Esophagus muscularis mucosa (tissue), 4 donors: ENCODE data around the gene NID2. TPM values are rescaled to one million over a fixed set of nuclear protein-coding genes. Genes with fewer than 3 reads are reported as not detected.

ENCODE experiments used
- DNase-seq: peaks from one replicate; pipeline ENCODE4 v3.0.0-alpha.2; 2017; ENCODE audit errors: extremely low spot score
- H3K27ac ChIP-seq, 4 donors: fragments of 200-600 bp; sonication (generic); replicated peaks in 1 of 4; 1 replicate in 3 of 4; 2 replicates in 1 of 4; pipeline ENCODE4 v1.5.1; 2016 to 2019; ENCODE audit warnings: mild to moderate bottlenecking in 1 of 4
- H3K27me3 ChIP-seq, 4 donors: fragments of 200-600 bp; sonication (generic); one replicate each; pipeline versions ENCODE4 v1.5.1 to v1.6.0; 2016 to 2019
- H3K36me3 ChIP-seq, 4 donors: fragments of 200-600 bp; sonication (generic); one replicate each; pipeline ENCODE4 v1.5.1; 2016 to 2019
- H3K4me1 ChIP-seq, 4 donors: fragments of 200-600 bp; sonication (generic); one replicate each; pipeline ENCODE4 v1.5.1; 2016 to 2019
- H3K4me3 ChIP-seq, 4 donors: fragments of 200-600 bp; sonication (generic); 1 replicate in 2 of 4; 2 replicates in 2 of 4; pipeline ENCODE4 v1.5.1; 2016 to 2019; ENCODE audit warnings: mild to moderate bottlenecking in 4 of 4, moderate library complexity in 1 of 4
- H3K9me3 ChIP-seq, 4 donors: fragments of 200-600 bp; sonication (generic); 1 replicate in 3 of 4; 2 replicates in 1 of 4; pipeline ENCODE4 v1.5.1; 2016 to 2019
- CTCF ChIP-seq, 3 experiments: fragments of 200-600 bp in 2 of 3; fragments of 450-650 bp in 1 of 3; sonication (generic) in 2 of 3; IDR thresholded peaks; one replicate each; pipeline ENCODE4 v1.5.1; 2017 to 2019; ENCODE audit warnings: antibody characterized with exemption in 3 of 3, mild to moderate bottlenecking in 2 of 3, moderate library complexity in 1 of 3
- EP300 ChIP-seq: sonication (generic); formaldehyde crosslinking; IDR thresholded peaks from one replicate; pipeline ENCODE4 v1.6.1; 2017; ENCODE audit warnings: antibody characterized with exemption
- POLR2A ChIP-seq: fragments of 450-650 bp; IDR thresholded peaks from one replicate; pipeline ENCODE4 v1.6.1; 2017; ENCODE audit warnings: antibody characterized with exemption, moderate library complexity, mild to moderate bottlenecking, low read depth
- POLR2AphosphoS5 ChIP-seq, 2 donors: sonication (generic); formaldehyde crosslinking; IDR thresholded peaks; one replicate each; pipeline ENCODE4 v1.6.1; 2017; ENCODE audit warnings: antibody characterized with exemption in 2 of 2
- WGBS: methylation state at CpG from one replicate; pipeline ENCODE4 v1.1.5; 2018; 5-methylcytosine and 5-hydroxymethylcytosine counted together
- intact Hi-C: fragments of 100-400 bp; cut with DNase I; formaldehyde crosslinking; loops from one replicate; pipeline ENCODE4 v1.15.1; 2023
- total RNA-seq, 4 donors: library from RNA; depleted of rRNA; stranded (reverse); fragments of >200 nt; gene quantifications; one replicate each; pipeline versions ENCODE4 v1.1.0 to v1.2.1, GENCODE V29; 2016

The NID2 gene
- total RNA-seq, 4 donors from 2014 or later, result 40.4 to 77.2 (median 57.5) TPM

GRCh38 chr14:52059649-52060048 lies 9.2 kb downstream of the NID2 start:
- TF ChIP-seq POLR2AphosphoS5 (IDR thresholded peaks at IDR 0.05) (no peak), POLR2A (no peak), EP300 (no peak), CTCF (IDR thresholded peaks at IDR 0.05) (no peak)
- Histone ChIP-seq H3K36me3 (peaks cover 0 to 16% (median 2%) of the 10 kb centered on the region in 4 donors), H3K4me3 (no peak overlapping the region), H3K27ac (peak overlapping the region; percentile 64 to 72 (median 69)), H3K9me3 (no peaks in the 10 kb centered on the region), H3K27me3 (no peaks in the 10 kb centered on the region), H3K4me1 (peaks cover 61 to 81% (median 70%) of the 10 kb centered on the region in 4 donors)
- intact Hi-C loops, result no loop called here
- no peak for DNase-seq

- peaks cover 67 to 81% (median 71%) of the 10 kb centered on the region in 4 donors for H3K4me1 ChIP-seq
- intact Hi-C loops, result no loop called here
- TF ChIP-seq EP300, result no peak
- no peak for TF ChIP-seq CTCF (IDR thresholded peaks at IDR 0.05)
- no peak for TF ChIP-seq POLR2AphosphoS5 (IDR thresholded peaks at IDR 0.05)
- no peak for TF ChIP-seq POLR2A
- no peak for DNase-seq
- no peaks in the 10 kb centered on the region for H3K9me3 ChIP-seq
- H3K27me3 ChIP-seq, result no peaks in the 10 kb centered on the region
- 88% methylated on average over 3 of the region's 3 CpGs for WGBS
- H3K4me3 ChIP-seq, result no peak overlapping the region
- peaks cover 0 to 21% (median 5%) of the 10 kb centered on the region in 4 donors for H3K36me3 ChIP-seq
- peak overlapping the region in 2 of 4 donors; percentile 69 to 72 for H3K27ac ChIP-seq
These were observed 10.5 kb downstream of the NID2 start for GRCh38 chr14:52058341-52058740.

DNA sequence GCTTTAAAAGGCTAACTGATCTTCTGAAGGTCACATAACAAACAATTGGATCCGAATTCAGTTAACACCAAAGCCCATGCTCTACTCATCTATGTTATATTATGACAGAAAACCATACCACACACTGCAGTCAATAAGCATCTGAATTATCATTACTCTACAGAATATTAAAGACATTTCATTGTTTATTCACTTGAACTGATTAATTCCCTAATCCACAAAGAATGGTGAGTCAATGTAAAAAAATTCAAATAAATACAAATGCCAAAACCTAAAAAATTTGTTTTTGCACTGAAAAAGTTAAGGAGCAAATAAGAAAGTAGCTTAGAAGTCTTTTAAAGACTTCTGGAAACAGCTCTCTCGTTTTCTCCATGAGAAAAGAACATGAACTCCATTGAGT lies 13.7 kb downstream of the NID2 start:
- Histone ChIP-seq H3K4me3 (no peak overlapping the region), H3K27me3 (no peaks in the 10 kb centered on the region), H3K4me1 (peaks cover 68 to 81% (median 72%) of the 10 kb centered on the region in 4 donors), H3K36me3 (peaks cover 0 to 25% (median 5%) of the 10 kb centered on the region in 4 donors), H3K9me3 (no peaks in the 10 kb centered on the region), H3K27ac (peak overlapping the region in 2 of 4 donors; percentile 82 to 92)
- 70% methylated on average over 2 of the region's 2 CpGs for WGBS
- DNase-seq, result no peak
- intact Hi-C loops, result no loop called here
- TF ChIP-seq EP300, result no peak
- TF ChIP-seq POLR2A, result no peak
- no peak for TF ChIP-seq POLR2AphosphoS5 (IDR thresholded peaks at IDR 0.05)
- no peak for TF ChIP-seq CTCF (IDR thresholded peaks at IDR 0.05)

GRCh38 chr14:52054678-52055077 lies 14.2 kb downstream of the NID2 start:
- Histone ChIP-seq H3K4me1 (peaks cover 68 to 81% (median 72%) of the 10 kb centered on the region in 4 donors), H3K4me3 (no peak overlapping the region), H3K27ac (peak overlapping the region; percentile 82 to 92 (median 84)), H3K36me3 (peaks cover 0 to 25% (median 5%) of the 10 kb centered on the region in 4 donors), H3K27me3 (no peaks in the 10 kb centered on the region), H3K9me3 (no peaks in the 10 kb centered on the region)
- DNase-seq, result no peak
- TF ChIP-seq POLR2A, result no peak
- no peak for TF ChIP-seq POLR2AphosphoS5 (IDR thresholded peaks at IDR 0.05)
- no peak for TF ChIP-seq CTCF (IDR thresholded peaks at IDR 0.05)
- TF ChIP-seq EP300, result no peak
- 35% methylated on average over 1 of the region's 1 CpG for whole genome bisulfite sequencing
- intact Hi-C loops, result no loop called here

DNA sequence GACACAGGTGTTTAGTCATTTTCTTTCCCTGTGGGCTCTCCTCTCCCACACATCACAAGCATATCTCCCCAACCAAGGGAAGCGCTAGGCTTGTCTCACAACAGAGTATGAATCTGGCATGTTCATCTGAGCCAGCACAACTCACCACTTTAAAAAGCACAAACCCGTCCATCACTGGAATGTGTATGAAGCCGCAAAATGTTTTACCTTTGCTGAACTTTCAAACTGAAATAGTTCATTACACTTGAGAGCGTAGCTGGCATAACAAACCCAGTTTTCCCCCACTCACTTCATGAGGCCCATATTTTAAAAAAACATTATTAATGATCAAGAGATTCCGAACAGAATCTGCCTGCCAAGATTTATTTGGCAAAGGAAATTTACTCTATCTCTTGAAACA lies 15.8 kb downstream of the NID2 start:
- TF ChIP-seq POLR2AphosphoS5 (IDR thresholded peaks at IDR 0.05), result peak in 1 of 2 donors; percentile 23
- TF ChIP-seq CTCF (IDR thresholded peaks at IDR 0.05), result no peak
- no peak for TF ChIP-seq EP300
- Histone ChIP-seq H3K9me3 (no peaks in the 10 kb centered on the region), H3K36me3 (peaks cover 0 to 13% (median 3%) of the 10 kb centered on the region in 4 donors), H3K27ac (peak overlapping the region; percentile 82 to 92 (median 84)), H3K27me3 (no peaks in the 10 kb centered on the region), H3K4me3 (peak overlapping the region in 1 of 4 donors; percentile 17), H3K4me1 (peaks cover 69 to 82% (median 75%) of the 10 kb centered on the region in 4 donors)
- no peak for DNase-seq
- intact Hi-C loops, result no loop called here
- WGBS, result 60% methylated on average over 5 of the region's 5 CpGs
